Esophagus squamous epithelium (tissue), 5 donors: Measurements from ENCODE around the gene TMCC1. TPM values are rescaled to one million over a fixed set of nuclear protein-coding genes. Genes with fewer than 3 reads are reported as not detected.

ENCODE experiments used
- DNase-seq: peaks from one replicate; lab custom pipeline; 2025; lab: John Stamatoyannopoulos, UW
- H3K27ac ChIP-seq, 4 donors: fragments of 200-600 bp; sonication (generic); one replicate each; pipeline ENCODE4 v1.5.1; 2016 to 2019; ENCODE audit warnings: mild to moderate bottlenecking in 1 of 4
- H3K27me3 ChIP-seq, 4 donors: fragments of 200-600 bp; sonication (generic); 1 replicate in 3 of 4; 2 replicates in 1 of 4; pipeline versions ENCODE4 v1.5.1 to v1.6.0; 2017 to 2021; ENCODE audit warnings: antibody characterized with exemption in 1 of 4
- H3K36me3 ChIP-seq, 3 donors: fragments of 200-600 bp; sonication (generic); one replicate each; pipeline ENCODE4 v1.5.1; 2016 to 2019
- H3K4me1 ChIP-seq, 3 donors: fragments of 200-600 bp; sonication (generic); one replicate each; pipeline ENCODE4 v1.5.1; 2017 to 2019
- H3K4me3 ChIP-seq, 4 donors: fragments of 200-600 bp; sonication (generic); 1 replicate in 3 of 4; 2 replicates in 1 of 4; pipeline ENCODE4 v1.5.1; 2016 to 2019; ENCODE audit warnings: mild to moderate bottlenecking in 2 of 4, moderate library complexity in 1 of 4
- H3K9me3 ChIP-seq, 3 donors: fragments of 200-600 bp; sonication (generic); one replicate each; pipeline ENCODE4 v1.5.1; 2016 to 2019
- POLR2A ChIP-seq, 4 donors: fragments of 450-650 bp; IDR thresholded peaks; one replicate each; pipeline ENCODE4 v1.6.1; 2017; ENCODE audit warnings: antibody characterized with exemption in 4 of 4, mild to moderate bottlenecking in 4 of 4, moderate library complexity in 3 of 4
- WGBS, 2 donors: methylation state at CpG; one replicate each; pipeline ENCODE4 v1.1.5; 2018; 5-methylcytosine and 5-hydroxymethylcytosine counted together
- intact Hi-C: fragments of 100-400 bp; cut with DNase I; formaldehyde crosslinking; loops from one replicate; pipeline ENCODE4 v1.15.0; 2022
- small RNA-seq, 4 donors: library from RNA; depleted of rRNA; stranded (forward); fragments of <200 nt; gene quantifications; one replicate each; pipeline ENCODE3, GENCODE V24; 2016
- total RNA-seq, 4 donors: library from RNA; depleted of rRNA; stranded (reverse); fragments of >200 nt; gene quantifications; one replicate each; pipeline ENCODE4 v1.1.0, GENCODE V29; 2016
- TF ChIP-seq, protein P1 (sequence below), 6 experiments: fragments of 450-650 bp in 4 of 6; fragments of 200-600 bp in 2 of 6; sonication (generic) in 2 of 6; IDR thresholded peaks; one replicate each; pipeline ENCODE4 v1.5.1; 2016 to 2019; ENCODE audit warnings: antibody characterized with exemption in 6 of 6, mild to moderate bottlenecking in 4 of 6, moderate library complexity in 4 of 6
- donor health status: DM: yes; HTN: yes; CAD: no.

Gene TMCC1
- total RNA-seq, 4 donors from 2014 or later, result 13.1 to 23.5 (median 18.4) TPM

DNA sequence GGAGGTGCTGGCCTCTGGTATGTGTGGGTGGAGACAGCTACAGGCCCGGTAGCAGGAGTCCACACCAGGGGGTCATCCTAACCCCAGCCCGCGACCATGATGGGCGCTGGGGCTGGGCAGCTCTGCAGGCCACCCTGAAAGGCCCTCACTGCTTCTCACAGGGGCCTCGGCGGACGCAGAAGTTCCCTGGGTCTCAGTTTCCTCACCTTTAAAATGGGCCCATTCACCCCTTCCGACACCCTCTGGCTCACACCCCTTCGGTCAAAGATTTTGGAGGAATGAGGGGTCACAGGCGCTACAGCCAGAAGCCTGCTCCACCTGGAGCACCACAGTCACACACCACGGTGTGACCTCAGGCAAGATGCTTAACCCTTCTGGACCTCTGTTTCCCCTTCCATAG, 295.0 kb downstream of the TMCC1 start:
- Histone ChIP-seq H3K4me3 (no peak overlapping the region), H3K27me3 (no peaks in the 10 kb centered on the region), H3K36me3 (no peaks in the 10 kb centered on the region), H3K9me3 (no peaks in the 10 kb centered on the region), H3K27ac (peak overlapping the region; percentile 67 to 94 (median 84)), H3K4me1 (peaks cover 40 to 100% (median 76%) of the 10 kb centered on the region in 3 donors)
- TF ChIP-seq, protein P1, sequence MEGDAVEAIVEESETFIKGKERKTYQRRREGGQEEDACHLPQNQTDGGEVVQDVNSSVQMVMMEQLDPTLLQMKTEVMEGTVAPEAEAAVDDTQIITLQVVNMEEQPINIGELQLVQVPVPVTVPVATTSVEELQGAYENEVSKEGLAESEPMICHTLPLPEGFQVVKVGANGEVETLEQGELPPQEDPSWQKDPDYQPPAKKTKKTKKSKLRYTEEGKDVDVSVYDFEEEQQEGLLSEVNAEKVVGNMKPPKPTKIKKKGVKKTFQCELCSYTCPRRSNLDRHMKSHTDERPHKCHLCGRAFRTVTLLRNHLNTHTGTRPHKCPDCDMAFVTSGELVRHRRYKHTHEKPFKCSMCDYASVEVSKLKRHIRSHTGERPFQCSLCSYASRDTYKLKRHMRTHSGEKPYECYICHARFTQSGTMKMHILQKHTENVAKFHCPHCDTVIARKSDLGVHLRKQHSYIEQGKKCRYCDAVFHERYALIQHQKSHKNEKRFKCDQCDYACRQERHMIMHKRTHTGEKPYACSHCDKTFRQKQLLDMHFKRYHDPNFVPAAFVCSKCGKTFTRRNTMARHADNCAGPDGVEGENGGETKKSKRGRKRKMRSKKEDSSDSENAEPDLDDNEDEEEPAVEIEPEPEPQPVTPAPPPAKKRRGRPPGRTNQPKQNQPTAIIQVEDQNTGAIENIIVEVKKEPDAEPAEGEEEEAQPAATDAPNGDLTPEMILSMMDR (IDR thresholded peaks at IDR 0.05), result no peak
- TF ChIP-seq POLR2A (IDR thresholded peaks at IDR 0.05), result no peak
- DNase-seq, result no peak
- WGBS, 2 donors, result 94 to 95% methylated on average over 4 to 5 of the region's 11 CpGs
- intact Hi-C loops, result no loop called here

- H3K4me1 ChIP-seq, result peaks cover 40 to 100% (median 81%) of the 10 kb centered on the region in 3 donors
- intact Hi-C loops, result no loop called here
These were observed 295.5 kb downstream of the TMCC1 start for GRCh38 chr3:129598000-129598381.

More at GRCh38 chr3:129598000-129598381, 295.5 kb downstream of the TMCC1 start:
- Histone ChIP-seq H3K36me3 (no peaks in the 10 kb centered on the region), H3K27me3 (no peaks in the 10 kb centered on the region), H3K4me3 (peak overlapping the region in 1 of 4 donors; percentile 50), H3K9me3 (no peaks in the 10 kb centered on the region), H3K27ac (peak overlapping the region; percentile 67 to 94 (median 84))
- WGBS, 2 donors, result 42 to 60% methylated on average over 2 to 4 of the region's 5 CpGs
- TF ChIP-seq, protein P1 (IDR thresholded peaks at IDR 0.05), result no peak
- TF ChIP-seq POLR2A (IDR thresholded peaks at IDR 0.05), result no peak
- no peak for DNase-seq

Small RNAs within 50 kb of the gene (small RNA-seq; reads per million reads assigned to genes)
- gene RF00026 (0 reads per million in 4 donors), gene RNY3P13 (0 reads per million in 4 donors)

Other genes with a start within 250 kb of the TMCC1 start
- gene TRH, start 81.0 kb upstream of the TMCC1 start, total RNA-seq, result not detected
- not detected for gene ALG1L2, start 188.1 kb upstream of the TMCC1 start, total RNA-seq